ENCODE results near the gene MATCAP1. TPM values are rescaled to one million over a fixed set of nuclear protein-coding genes. Genes with fewer than 3 reads are reported as not detected.

Gene MATCAP1
- total and polyA plus RNA-seq, 12 donors = 12.6 to 237 (median 49.8) TPM

DNA sequence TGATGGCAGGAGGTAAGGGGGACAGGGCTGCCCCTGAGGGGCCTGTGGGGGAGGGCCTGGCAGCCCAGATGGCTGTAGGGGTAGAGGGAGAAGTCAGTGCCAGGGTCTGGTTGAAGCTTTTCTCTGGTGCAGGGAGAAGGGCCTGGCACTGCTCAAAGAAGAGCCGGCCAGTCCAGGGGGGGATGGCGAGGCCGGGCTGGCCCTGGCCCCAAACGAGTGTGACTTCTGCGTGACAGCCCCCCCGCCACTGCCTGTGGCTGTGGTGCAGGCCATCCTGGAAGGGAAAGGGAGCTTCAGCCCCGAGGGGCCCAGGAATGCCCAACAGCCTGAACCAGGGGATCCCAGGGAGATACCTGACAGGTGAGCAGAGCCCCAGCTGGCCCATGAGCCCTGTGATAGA is 16.2 kb downstream of the MATCAP1 start:
- Histone ChIP-seq H3K27ac (no peak overlapping the region), H3K4me1 (replicated peaks in 1 of 2) (peaks cover 44 to 59% of the 10 kb centered on the region in 2 donors), H3K27me3 (no peaks in the 10 kb centered on the region), H3K9me3 (replicated peaks in 1 of 3) (no peaks in the 10 kb centered on the region), H3K4me3 (no peak overlapping the region), H3K36me3 (replicated peaks in 1 of 2) (no peaks in the 10 kb centered on the region)
- TF ChIP-seq POLR2A (IDR thresholded peaks at IDR 0.05) (no peak), CTCF (IDR thresholded peaks at IDR 0.05) (no peak)
- peak in 1 of 7 donors; percentile 22 for DNase-seq
- WGBS, 4 donors = 91 to 95% methylated on average over 7 of the region's 7 CpGs; no CpG with 5 or more reads in 2 of the 4 donors
- intact Hi-C loops (cut with DNase I) = no loop called here

DNA sequence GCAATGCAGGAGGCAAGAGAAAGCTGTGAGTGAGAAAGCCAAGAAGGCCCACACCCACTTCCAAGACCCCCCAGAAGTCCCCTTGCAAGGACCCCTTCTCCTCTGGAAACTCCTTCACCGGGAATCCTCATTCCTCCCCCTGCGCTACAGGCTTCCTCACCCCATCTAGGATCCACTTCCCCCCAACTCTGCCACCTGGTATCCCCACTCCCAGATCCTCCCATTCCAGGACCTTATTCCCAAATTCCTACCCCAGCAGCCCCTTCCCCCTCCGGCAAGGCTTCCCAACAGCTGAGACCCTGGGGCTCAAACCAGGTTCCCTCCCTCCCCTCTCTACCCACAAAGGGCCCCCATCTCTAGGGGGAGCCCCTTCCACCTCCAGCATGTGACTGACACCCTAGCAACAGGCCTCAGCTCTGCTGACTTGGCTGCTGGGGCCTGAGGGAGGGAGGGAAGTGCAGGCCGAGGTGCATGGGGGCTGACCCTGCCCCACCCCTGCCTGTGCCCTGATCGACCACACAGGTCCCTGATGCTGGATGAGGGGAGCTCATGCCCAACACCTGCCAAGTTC is 17.1 kb downstream of the MATCAP1 start:
- H3K27me3 ChIP-seq = no peaks in the 10 kb centered on the region
- 80 to 93% (median 87%) methylated on average over 3 to 5 of the region's 5 CpGs for WGBS, 4 donors
- TF ChIP-seq POLR2A (IDR thresholded peaks at IDR 0.05) (no peak), CTCF (IDR thresholded peaks at IDR 0.05) (no peak)
- H3K36me3 ChIP-seq (replicated peaks in 1 of 2) = no peaks in the 10 kb centered on the region
- DNase-seq = peak in 1 of 7 donors; percentile 22
- peaks cover 48 to 65% of the 10 kb centered on the region in 2 donors for H3K4me1 ChIP-seq (replicated peaks in 1 of 2)
- intact Hi-C loops (cut with DNase I) = no loop called here
- no peaks in the 10 kb centered on the region for H3K9me3 ChIP-seq (replicated peaks in 1 of 3)
- no peak overlapping the region for H3K27ac ChIP-seq
- no peak overlapping the region for H3K4me3 ChIP-seq

GRCh38 chr16:67166110-67166547 is 17.6 kb downstream of the MATCAP1 start:
- no peak overlapping the region for H3K4me3 ChIP-seq
- peaks cover 50 to 65% of the 10 kb centered on the region in 2 donors for H3K4me1 ChIP-seq (replicated peaks in 1 of 2)
- H3K9me3 ChIP-seq (replicated peaks in 1 of 3) = no peaks in the 10 kb centered on the region
- intact Hi-C loops (cut with DNase I) = no loop called here
- H3K36me3 ChIP-seq (replicated peaks in 1 of 2) = no peaks in the 10 kb centered on the region
- 54 to 74% (median 64%) methylated on average over 2 to 18 of the region's 18 CpGs for WGBS, 4 donors
- no peak overlapping the region for H3K27ac ChIP-seq
- H3K27me3 ChIP-seq = no peaks in the 10 kb centered on the region
- DNase-seq = peak in 1 of 7 donors; percentile 19
- TF ChIP-seq POLR2A (IDR thresholded peaks at IDR 0.05) (no peak), CTCF (IDR thresholded peaks at IDR 0.05) (no peak)

GRCh38 chr16:67165121-67166078 is 18.4 kb downstream of the MATCAP1 start:
- Histone ChIP-seq H3K27ac (peak overlapping the region in 2 of 5 donors; percentile 19 to 81), H3K4me3 (peak overlapping the region in 1 of 4 donors; percentile 49)
- 45 to 61% (median 49%) methylated on average over 13 to 85 of the region's 85 CpGs for WGBS, 4 donors

More at GRCh38 chr16:67165121-67166078, 18.4 kb downstream of the MATCAP1 start:
- TF ChIP-seq CTCF (IDR thresholded peaks at IDR 0.05) = no peak
- TF ChIP-seq POLR2A (IDR thresholded peaks at IDR 0.05) = no peak
- H3K9me3 ChIP-seq (replicated peaks in 1 of 3) = no peaks in the 10 kb centered on the region
- no peaks in the 10 kb centered on the region for H3K27me3 ChIP-seq
- H3K4me1 ChIP-seq (replicated peaks in 1 of 2) = peaks cover 46 to 62% of the 10 kb centered on the region in 2 donors
- peak in 1 of 7 donors; percentile 16 for DNase-seq
- intact Hi-C loops (cut with DNase I) = no loop called here
- no peaks in the 10 kb centered on the region for H3K36me3 ChIP-seq (replicated peaks in 1 of 2)
